Cardiac fibroblast (primary cell): ENCODE measurements around the gene DCC.

Source experiments
- DNase-seq, 2 donors: peaks; one replicate each; pipeline versions ENCODE4 v3.0.0 to v3.0.0-alpha.2; 2010; ENCODE audit warnings: low read depth in 2 of 2
- H3K4me3 ChIP-seq, 2 donors: replicated peaks in 1 of 2; 1 replicate in 1 of 2; 2 replicates in 1 of 2; pipeline ENCODE4 v1.5.1; 2011; ENCODE audit warnings: low read depth in 2 of 2, low read length in 2 of 2, mild to moderate bottlenecking in 2 of 2, moderate library complexity in 1 of 2
- CTCF ChIP-seq: IDR thresholded peaks from one replicate; pipeline ENCODE4 v1.5.1; 2011; ENCODE audit warnings: low read depth, mild to moderate bottlenecking, low read length, inconsistent platforms

DCC gene

DNA sequence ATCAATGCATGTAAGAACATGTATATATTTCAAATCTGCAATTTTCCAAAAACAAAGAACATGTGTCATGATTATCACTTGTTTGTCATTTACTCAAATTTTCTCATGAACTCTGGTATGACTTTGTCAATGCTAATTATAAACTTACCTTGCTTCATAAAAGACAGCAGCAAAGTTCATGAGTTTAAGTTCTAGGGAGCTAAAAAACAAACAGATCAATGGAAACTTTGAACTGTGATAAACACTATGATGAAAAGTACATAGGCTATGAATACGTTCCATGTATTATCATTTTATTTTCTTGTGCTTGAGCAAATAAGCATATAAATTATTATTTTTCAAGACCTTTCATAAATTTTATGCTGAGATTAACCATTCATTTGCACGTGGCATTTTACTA lies 943.7 kb downstream of the DCC start:
- no peak for TF ChIP-seq CTCF
- no peak overlapping the region for H3K4me3 ChIP-seq
- DNase-seq, result no peak

- DNase-seq, result no peak
- no peak overlapping the region for H3K4me3 ChIP-seq
- no peak for TF ChIP-seq CTCF
Observed at GRCh38 chr18:53305461-53305860, 965.5 kb downstream of the DCC start.

- no peak overlapping the region for H3K4me3 ChIP-seq
- no peak for TF ChIP-seq CTCF
Observed at GRCh38 chr18:53319628-53320027, 979.6 kb downstream of the DCC start.

GRCh38 chr18:53322163-53322562 lies 982.2 kb downstream of the DCC start:
- H3K4me3 ChIP-seq, result no peak overlapping the region
- no peak for DNase-seq
- no peak for TF ChIP-seq CTCF

More at GRCh38 chr18:53319628-53320027, 979.6 kb downstream of the DCC start:
- no peak for DNase-seq

DNA sequence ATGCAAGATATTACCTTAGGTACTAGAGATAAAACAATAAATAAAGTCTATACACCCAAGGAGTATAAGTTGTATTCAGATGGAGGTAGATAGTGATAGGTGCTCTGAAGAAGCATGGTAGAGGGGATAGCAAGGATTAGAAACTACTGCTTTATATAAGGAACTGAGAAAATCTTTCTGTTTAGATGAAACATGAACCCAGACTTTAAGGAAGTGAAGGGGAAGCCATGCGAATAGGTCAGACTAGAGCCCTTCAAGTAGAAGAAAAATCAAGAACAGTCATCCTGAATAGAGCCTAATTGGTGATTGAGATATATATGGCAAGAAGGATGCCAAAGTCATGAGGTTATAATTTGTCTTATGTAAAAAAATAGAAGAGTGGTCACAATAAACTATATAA lies 984.4 kb downstream of the DCC start:
- TF ChIP-seq CTCF, result no peak
- no peak overlapping the region for H3K4me3 ChIP-seq
- DNase-seq, result no peak

GRCh38 chr18:53360501-53361443 lies 1020.8 kb downstream of the DCC start:
- no peak for TF ChIP-seq CTCF
- no peak for DNase-seq
- no peak overlapping the region for H3K4me3 ChIP-seq
